Sigmoid colon (tissue), 7 donors: ENCODE measurements around the gene GALNS. TPM values are rescaled to one million over a fixed set of nuclear protein-coding genes. Genes with fewer than 3 reads are reported as not detected.

ENCODE experiments used
- DNase-seq: peaks from one replicate; pipeline ENCODE4 v3.0.0-alpha.2; 2019
- H3K27ac ChIP-seq, 4 donors: fragments of 200-600 bp; sonication (generic); one replicate each; pipeline ENCODE4 v1.5.1; 2016 to 2019; ENCODE audit warnings: mild to moderate bottlenecking in 1 of 4
- H3K27me3 ChIP-seq, 3 donors: fragments of 200-600 bp; sonication (generic); one replicate each; pipeline ENCODE4 v1.5.1; 2019; ENCODE audit warnings: mild to moderate bottlenecking in 1 of 3
- H3K36me3 ChIP-seq, 4 donors: fragments of 200-600 bp; sonication (generic); one replicate each; pipeline ENCODE4 v1.5.1; 2016 to 2019
- H3K4me1 ChIP-seq, 4 donors: fragments of 200-600 bp; sonication (generic); one replicate each; pipeline ENCODE4 v1.5.1; 2017 to 2019
- H3K4me3 ChIP-seq, 4 donors: fragments of 200-600 bp; sonication (generic); one replicate each; pipeline ENCODE4 v1.5.1; 2017 to 2019; ENCODE audit warnings: mild to moderate bottlenecking in 2 of 4, moderate library complexity in 1 of 4
- H3K9me3 ChIP-seq, 4 donors: fragments of 200-600 bp in 3 of 4; sonication (generic) in 3 of 4; one replicate each; pipeline versions ENCODE4 v1.5.1 to v1.6.1; 2013 to 2019
- EP300 ChIP-seq, 4 donors: sonication (generic); formaldehyde crosslinking; IDR thresholded peaks; one replicate each; pipeline ENCODE4 v1.6.1; 2017; ENCODE audit warnings: antibody characterized with exemption in 4 of 4
- POLR2A ChIP-seq, 2 donors: fragments of 450-650 bp; IDR thresholded peaks; one replicate each; pipeline ENCODE4 v1.6.1; 2016; ENCODE audit warnings: antibody characterized with exemption in 2 of 2, mild to moderate bottlenecking in 2 of 2, moderate library complexity in 2 of 2
- POLR2AphosphoS5 ChIP-seq, 4 donors: sonication (generic); formaldehyde crosslinking; IDR thresholded peaks; one replicate each; pipeline ENCODE4 v1.6.1; 2017; ENCODE audit warnings: antibody characterized with exemption in 4 of 4
- WGBS, 2 donors: extraction: QIAGEN DNeasy Blood & Tissue Kit; methylation state at CpG; one replicate each; pipeline ENCODE4 v1.1.7; 2013; 5-methylcytosine and 5-hydroxymethylcytosine counted together
- intact Hi-C: fragments of 100-400 bp; cut with DNase I; formaldehyde crosslinking; loops from one replicate; pipeline ENCODE4 v1.15.1; 2023
- polyA plus RNA-seq, 3 donors: library from polyadenylated mRNA; stranded (reverse); fragments of 200-250 nt; gene quantifications; one replicate each; pipeline ENCODE4 v1.2.3, GENCODE V29; 2013
- total RNA-seq, 4 donors: library from RNA; depleted of rRNA; stranded (reverse); fragments of >200 nt; gene quantifications; one replicate each; pipeline ENCODE4 v1.1.0, GENCODE V29; 2016
- TF ChIP-seq, protein P1 (sequence below), 4 experiments: fragments of 450-650 bp in 3 of 4; fragments of 200-600 bp in 1 of 4; IDR thresholded peaks; one replicate each; pipeline ENCODE4 v1.5.1; 2016 to 2019; ENCODE audit warnings: antibody characterized with exemption in 4 of 4, mild to moderate bottlenecking in 3 of 4, moderate library complexity in 2 of 4
- donor health status: healthy with polysubstance abuse.
- donor health status: Bipolar disorder and iron deficiency.
- donor health status: healthy.

The GALNS gene
- total and polyA plus RNA-seq, 7 donors, result 6.2 to 50.4 (median 11.1) TPM

DNA sequence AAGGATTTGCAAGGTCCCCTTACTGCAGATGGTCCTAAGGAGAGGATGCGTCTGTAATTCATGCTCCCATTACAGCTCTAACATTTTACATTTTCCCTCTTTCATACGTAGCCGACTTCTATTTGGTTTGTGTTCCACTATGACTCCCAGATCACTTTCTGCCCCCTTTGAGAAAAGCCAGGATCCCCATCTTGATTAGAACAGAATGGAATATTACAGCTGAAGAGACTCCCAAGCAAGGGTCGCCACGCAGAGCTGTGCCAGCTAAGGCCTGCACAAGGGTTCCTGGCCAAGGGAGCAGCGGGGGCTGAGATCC, 56.5 kb downstream of the GALNS start:
- no peak overlapping the region for H3K27ac ChIP-seq

GRCh38 chr16:88799569-88800276, 57.0 kb downstream of the GALNS start:
- 57 to 85% methylated on average over 17 of the region's 17 CpGs for WGBS, 2 donors
- no peak overlapping the region for H3K4me3 ChIP-seq
- peaks cover 0 to 27% (median 11%) of the 10 kb centered on the region in 4 donors for H3K4me1 ChIP-seq
- no peak overlapping the region for H3K27ac ChIP-seq
- peaks cover 0 to 10% (median 0%) of the 10 kb centered on the region in 3 donors for H3K27me3 ChIP-seq
- H3K9me3 ChIP-seq, result no peaks in the 10 kb centered on the region
- DNase-seq, result no peak
- H3K36me3 ChIP-seq, result no peaks in the 10 kb centered on the region
- intact Hi-C loops, result no loop called here
- TF ChIP-seq POLR2A (IDR thresholded peaks at IDR 0.05), result no peak
- no peak for TF ChIP-seq POLR2AphosphoS5 (IDR thresholded peaks at IDR 0.05)
- TF ChIP-seq, protein P1, sequence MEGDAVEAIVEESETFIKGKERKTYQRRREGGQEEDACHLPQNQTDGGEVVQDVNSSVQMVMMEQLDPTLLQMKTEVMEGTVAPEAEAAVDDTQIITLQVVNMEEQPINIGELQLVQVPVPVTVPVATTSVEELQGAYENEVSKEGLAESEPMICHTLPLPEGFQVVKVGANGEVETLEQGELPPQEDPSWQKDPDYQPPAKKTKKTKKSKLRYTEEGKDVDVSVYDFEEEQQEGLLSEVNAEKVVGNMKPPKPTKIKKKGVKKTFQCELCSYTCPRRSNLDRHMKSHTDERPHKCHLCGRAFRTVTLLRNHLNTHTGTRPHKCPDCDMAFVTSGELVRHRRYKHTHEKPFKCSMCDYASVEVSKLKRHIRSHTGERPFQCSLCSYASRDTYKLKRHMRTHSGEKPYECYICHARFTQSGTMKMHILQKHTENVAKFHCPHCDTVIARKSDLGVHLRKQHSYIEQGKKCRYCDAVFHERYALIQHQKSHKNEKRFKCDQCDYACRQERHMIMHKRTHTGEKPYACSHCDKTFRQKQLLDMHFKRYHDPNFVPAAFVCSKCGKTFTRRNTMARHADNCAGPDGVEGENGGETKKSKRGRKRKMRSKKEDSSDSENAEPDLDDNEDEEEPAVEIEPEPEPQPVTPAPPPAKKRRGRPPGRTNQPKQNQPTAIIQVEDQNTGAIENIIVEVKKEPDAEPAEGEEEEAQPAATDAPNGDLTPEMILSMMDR (IDR thresholded peaks at IDR 0.05), result no peak
- TF ChIP-seq EP300 (IDR thresholded peaks at IDR 0.05), result no peak

More for the DNA sequence above, 56.5 kb downstream of the GALNS start:
- peaks cover 0 to 29% (median 14%) of the 10 kb centered on the region in 4 donors for H3K4me1 ChIP-seq
- WGBS, 2 donors, result 77 to 92% methylated on average over 6 of the region's 6 CpGs
- peaks cover 0 to 9% (median 0%) of the 10 kb centered on the region in 3 donors for H3K27me3 ChIP-seq
- H3K9me3 ChIP-seq, result no peaks in the 10 kb centered on the region
- no peaks in the 10 kb centered on the region for H3K36me3 ChIP-seq
- intact Hi-C loops, result no loop called here
- DNase-seq, result no peak
- H3K4me3 ChIP-seq, result no peak overlapping the region
- TF ChIP-seq POLR2A (IDR thresholded peaks at IDR 0.05) (no peak), EP300 (IDR thresholded peaks at IDR 0.05) (no peak), POLR2AphosphoS5 (IDR thresholded peaks at IDR 0.05) (no peak)
- TF ChIP-seq, protein P1 (IDR thresholded peaks at IDR 0.05), result no peak

GRCh38 chr16:88798772-88799455, 57.8 kb downstream of the GALNS start:
- Histone ChIP-seq H3K36me3 (no peaks in the 10 kb centered on the region), H3K4me1 (peaks cover 0 to 19% (median 3%) of the 10 kb centered on the region in 4 donors), H3K9me3 (no peaks in the 10 kb centered on the region), H3K27ac (no peak overlapping the region), H3K4me3 (no peak overlapping the region), H3K27me3 (peaks cover 0 to 7% (median 0%) of the 10 kb centered on the region in 3 donors)
- intact Hi-C loops, result no loop called here
- no peak for DNase-seq
- TF ChIP-seq POLR2AphosphoS5 (IDR thresholded peaks at IDR 0.05) (no peak), POLR2A (IDR thresholded peaks at IDR 0.05) (no peak), EP300 (IDR thresholded peaks at IDR 0.05) (no peak)
- TF ChIP-seq, protein P1 (IDR thresholded peaks at IDR 0.05), result no peak

GRCh38 chr16:88798073-88798472, 58.7 kb downstream of the GALNS start:
- H3K4me3 ChIP-seq, result no peak overlapping the region
- no peaks in the 10 kb centered on the region for H3K9me3 ChIP-seq
- intact Hi-C loops, result no loop called here
- 95 to 96% methylated on average over 4 of the region's 4 CpGs for WGBS, 2 donors
- peaks cover 0 to 14% (median 0%) of the 10 kb centered on the region in 4 donors for H3K4me1 ChIP-seq
- H3K36me3 ChIP-seq, result no peaks in the 10 kb centered on the region
- no peak for DNase-seq
- H3K27ac ChIP-seq, result no peak overlapping the region
- TF ChIP-seq POLR2AphosphoS5 (IDR thresholded peaks at IDR 0.05) (no peak), EP300 (IDR thresholded peaks at IDR 0.05) (no peak), POLR2A (IDR thresholded peaks at IDR 0.05) (no peak)
- TF ChIP-seq, protein P1 (IDR thresholded peaks at IDR 0.05), result no peak
- H3K27me3 ChIP-seq, result peaks cover 0 to 14% (median 6%) of the 10 kb centered on the region in 3 donors
